Midbrain (tissue), 1 donor: ENCODE results near the gene CIDEC.

ENCODE experiments used
- DNase-seq: peaks from one replicate; lab custom pipeline; 2025; lab: John Stamatoyannopoulos, UW

CIDEC gene, protein sequence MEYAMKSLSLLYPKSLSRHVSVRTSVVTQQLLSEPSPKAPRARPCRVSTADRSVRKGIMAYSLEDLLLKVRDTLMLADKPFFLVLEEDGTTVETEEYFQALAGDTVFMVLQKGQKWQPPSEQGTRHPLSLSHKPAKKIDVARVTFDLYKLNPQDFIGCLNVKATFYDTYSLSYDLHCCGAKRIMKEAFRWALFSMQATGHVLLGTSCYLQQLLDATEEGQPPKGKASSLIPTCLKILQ

DNA sequence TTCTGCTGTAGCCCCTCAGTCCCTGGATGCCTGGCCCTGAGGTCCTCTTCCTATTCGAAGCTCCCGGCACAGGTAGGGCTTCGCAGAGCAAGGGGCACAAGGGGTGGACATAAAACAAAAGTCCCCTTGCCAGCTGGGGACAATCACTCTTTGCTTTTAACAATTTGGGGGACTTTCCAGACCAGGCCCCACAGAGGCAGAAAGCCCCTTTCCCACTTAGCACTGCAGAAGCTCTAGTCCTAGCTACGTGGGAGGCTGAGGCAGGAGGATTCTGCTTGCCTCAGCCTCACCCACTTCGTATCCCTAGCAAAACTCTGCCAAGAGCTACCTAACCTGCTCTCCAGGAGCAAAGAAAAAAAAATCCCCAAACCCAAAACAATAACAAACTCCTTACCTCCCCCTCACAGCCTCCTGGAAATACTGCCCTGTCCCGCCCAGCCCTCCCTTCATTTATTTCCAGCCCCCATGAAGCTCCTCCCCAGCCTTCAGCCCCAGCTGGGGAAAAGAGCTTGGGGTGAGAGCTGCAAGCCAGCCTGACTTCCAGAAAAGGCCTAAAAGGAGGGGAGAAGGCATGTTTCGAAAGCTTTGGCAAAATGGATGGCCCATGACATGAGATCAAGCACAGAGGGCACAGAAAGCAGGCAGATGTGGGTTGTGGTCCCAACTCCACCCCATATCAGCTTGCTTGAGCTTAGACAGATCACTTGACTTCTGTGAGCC, at the start of gene CIDEC:
TSS of gene CIDEC (minus strand) at position 424 of the 720 bp plus-strand sequence. CDS start 1,767 bp downstream, outside the sequence.
- DNase-seq, result no peak

DNA sequence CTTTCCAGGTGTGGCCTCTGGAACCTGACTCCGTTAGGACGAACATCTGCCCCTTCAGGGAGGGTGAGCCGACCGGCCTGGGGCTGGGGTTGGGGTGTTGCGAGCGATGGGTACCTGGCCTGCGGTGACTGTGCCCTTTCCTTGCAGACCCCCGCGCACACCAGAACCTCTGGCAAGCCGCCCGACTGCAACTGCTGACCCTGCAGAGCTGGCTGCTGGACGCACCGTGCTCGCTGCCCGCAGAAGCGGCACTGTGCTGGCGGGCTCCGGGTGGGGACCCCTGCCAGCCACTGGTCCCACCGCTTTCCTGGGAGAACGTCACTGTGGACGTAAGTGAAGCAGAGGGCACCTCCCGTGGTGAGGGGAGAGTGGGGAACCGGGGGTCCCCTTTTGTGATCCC, 48.1 kb upstream of the CIDEC start:
- DNase-seq, result no peak

DNA sequence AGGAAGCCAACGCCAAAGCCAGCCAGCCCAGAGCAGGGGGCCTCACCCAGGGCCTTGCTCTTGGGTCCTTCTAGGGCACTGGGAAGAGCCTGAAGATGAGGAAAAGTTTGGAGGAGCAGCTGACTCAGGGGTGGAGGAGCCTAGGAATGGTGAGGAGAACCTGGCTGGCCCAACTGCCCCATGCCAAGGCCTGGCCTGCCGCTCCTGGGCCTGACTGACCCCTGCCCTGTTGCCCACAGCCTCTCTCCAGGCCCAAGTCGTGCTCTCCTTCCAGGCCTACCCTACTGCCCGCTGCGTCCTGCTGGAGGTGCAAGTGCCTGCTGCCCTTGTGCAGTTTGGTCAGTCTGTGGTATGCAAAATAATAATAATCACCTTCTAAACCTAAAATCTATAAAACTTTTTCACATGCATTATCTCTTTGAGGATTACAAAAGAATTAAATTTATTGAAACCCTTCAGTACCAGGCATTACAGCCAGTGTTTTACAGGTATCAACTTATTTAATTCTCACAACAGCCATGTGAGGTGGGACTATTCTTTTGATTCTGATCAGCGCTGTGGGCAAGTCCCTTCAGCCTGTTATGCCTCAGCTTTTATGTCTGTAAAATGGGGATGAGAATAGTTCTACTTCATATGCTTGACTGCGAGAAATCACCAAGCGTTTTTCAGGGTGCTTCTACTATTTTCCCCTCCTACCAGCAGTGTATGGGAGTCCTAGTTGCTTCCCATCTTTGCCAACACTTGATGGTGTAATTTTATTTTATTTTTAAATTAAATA, 38.4 kb upstream of the CIDEC start:
- DNase-seq, result no peak

DNA sequence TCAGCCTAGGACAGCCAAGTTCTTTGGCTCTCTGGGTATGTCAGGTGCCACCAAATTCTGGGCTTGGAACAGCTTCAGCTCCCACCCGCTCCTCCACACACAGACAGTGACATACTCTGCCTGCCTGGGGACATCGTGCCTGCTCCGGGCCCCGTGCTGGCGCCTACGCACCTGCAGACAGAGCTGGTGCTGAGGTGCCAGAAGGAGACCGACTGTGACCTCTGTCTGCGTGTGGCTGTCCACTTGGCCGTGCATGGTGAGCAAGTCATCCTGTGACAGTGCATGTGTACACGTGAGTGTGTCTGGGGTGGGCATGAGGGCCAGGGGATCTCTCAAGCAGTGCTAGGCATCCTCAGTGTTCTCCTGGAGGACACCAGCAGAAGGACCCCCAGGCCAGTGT, 37.8 kb upstream of the CIDEC start:
- no peak for DNase-seq

DNA sequence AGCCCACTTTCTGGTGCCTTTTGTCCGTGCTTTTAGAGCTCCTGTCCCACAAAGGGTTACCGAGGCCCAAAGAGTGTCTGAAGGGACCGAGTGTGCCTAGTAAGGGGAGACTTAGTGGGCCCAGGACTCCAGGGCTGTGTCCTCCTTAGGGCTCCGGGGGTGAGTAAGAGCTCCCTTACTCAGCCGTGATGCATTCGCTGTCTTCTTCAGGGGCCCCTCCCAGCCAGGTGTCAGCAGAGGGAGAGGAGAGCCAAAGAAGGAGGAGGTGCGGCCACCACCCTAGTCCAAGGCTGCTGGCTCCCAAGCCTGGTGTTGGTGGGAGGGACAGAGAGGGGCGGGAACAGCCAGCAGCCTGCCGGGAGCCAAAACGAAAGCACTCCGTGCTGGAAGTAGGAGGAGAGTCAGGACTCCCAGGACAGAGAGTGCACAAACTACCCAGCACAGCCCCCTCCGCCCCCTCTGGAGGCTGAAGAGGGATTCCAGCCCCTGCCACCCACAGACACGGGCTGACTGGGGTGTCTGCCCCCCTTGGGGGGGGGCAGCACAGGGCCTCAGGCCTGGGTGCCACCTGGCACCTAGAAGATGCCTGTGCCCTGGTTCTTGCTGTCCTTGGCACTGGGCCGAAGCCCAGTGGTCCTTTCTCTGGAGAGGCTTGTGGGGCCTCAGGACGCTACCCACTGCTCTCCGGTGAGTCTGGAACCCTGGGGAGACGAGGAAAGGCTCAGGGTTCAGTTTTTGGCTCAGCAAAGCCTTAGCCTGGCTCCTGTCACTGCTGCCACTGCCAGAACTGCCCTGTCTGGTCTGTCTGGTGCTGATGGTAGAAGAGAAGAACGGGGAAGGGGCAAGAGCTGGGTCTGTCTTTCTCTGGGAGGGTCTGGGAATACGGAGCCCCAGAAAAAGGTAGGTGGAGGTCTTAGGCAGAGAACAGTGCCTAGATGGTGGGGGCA, 37.0 kb upstream of the CIDEC start, which contains the start of gene IL17RC:
TSS of gene IL17RC (plus strand) at position 365 of the 947 bp plus-strand sequence. CDS start at position 583, 218 bp downstream.
- DNase-seq, result peak; percentile 47

DNA sequence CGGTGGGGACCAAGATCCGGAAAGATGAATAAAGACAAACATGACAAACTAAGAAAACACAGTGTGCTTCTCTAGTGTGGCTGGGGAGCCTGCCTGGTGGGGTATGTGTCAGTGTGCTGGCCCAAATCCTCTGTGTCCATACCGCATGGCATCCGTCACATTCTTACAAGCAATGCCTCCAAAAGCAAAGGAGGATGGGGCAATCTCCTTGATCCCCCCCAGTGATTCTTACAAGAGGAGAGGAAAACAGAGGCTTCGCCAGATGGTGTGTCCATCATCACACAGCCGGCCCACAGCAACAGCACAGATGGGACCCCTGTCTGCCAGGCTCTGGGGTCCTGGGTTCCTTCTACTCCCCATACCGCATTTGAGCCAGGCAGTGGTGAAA, 36.3 kb upstream of the CIDEC start:
- no peak for DNase-seq

DNA sequence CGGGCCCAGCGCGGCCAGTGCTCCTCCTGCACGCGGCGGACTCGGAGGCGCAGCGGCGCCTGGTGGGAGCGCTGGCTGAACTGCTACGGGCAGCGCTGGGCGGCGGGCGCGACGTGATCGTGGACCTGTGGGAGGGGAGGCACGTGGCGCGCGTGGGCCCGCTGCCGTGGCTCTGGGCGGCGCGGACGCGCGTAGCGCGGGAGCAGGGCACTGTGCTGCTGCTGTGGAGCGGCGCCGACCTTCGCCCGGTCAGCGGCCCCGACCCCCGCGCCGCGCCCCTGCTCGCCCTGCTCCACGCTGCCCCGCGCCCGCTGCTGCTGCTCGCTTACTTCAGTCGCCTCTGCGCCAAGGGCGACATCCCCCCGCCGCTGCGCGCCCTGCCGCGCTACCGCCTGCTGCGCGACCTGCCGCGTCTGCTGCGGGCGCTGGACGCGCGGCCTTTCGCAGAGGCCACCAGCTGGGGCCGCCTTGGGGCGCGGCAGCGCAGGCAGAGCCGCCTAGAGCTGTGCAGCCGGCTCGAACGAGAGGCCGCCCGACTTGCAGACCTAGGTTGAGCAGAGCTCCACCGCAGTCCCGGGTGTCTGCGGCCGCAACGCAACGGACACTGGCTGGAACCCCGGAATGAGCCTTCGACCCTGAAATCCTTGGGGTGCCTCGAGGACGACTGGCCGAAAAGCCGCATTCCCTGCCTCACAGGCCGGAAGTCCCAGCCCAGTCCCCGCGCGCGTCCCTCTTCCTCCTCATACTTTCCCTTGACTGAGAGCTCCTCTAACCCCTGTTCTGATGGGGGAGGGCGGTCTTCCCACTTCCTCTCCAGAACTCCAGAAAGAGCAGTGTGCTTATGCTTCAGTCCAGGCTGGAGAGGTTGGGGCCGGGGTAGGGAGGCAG, 35.4 kb upstream of the CIDEC start:
- DNase-seq, result peak; percentile 61

DNA sequence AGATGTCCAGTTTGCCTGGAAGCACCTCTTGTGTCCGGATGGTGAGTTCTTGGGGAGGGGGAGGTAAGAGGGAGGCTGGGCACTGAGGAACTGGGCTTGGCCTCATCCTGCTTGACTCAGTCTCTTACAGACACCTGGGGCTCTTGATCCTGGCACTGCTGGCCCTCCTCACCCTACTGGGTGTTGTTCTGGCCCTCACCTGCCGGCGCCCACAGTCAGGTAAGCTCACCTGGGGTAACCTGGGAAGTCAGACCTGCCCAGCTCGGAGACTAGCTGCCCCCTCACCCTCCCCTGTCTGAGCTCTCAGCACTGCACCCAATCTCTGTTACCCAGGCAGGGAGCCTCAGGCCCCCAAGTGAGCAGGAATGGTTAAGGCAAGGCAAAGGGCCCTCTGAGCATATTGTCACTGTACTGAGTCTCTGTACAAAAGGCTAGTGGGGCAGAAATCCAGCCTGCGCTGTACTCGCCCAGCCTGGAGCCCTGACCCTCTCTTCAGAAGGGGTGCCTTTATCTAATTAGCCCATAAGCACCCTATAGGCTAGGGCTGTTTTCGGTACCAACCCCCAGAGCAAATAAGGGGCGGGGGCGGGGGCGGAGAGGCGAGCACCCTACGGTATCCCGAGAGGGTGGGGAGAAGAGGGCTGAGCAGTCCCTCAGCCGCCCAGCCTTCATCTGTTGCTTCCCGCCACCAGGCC, 34.7 kb upstream of the CIDEC start:
- DNase-seq, result no peak

DNA sequence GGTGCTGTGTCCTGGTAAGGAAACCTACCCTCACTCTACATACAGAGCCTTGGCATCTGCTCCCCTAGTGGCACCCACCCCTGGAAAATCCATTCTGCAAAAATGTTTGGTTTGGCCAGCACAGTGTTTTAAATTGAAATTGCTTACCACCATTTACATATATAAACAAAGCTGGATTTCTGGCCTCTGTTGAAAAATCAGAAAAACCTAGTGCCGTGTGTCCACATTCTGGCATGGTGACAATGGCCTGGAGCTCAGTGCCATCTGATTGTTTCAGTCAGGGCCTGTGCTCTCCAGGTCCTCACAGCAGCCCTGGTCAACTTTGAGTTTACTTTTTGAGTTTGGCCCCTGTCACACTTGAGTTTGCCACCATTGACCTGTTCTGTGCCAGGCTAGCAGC, 34.0 kb upstream of the CIDEC start:
- no peak for DNase-seq

DNA sequence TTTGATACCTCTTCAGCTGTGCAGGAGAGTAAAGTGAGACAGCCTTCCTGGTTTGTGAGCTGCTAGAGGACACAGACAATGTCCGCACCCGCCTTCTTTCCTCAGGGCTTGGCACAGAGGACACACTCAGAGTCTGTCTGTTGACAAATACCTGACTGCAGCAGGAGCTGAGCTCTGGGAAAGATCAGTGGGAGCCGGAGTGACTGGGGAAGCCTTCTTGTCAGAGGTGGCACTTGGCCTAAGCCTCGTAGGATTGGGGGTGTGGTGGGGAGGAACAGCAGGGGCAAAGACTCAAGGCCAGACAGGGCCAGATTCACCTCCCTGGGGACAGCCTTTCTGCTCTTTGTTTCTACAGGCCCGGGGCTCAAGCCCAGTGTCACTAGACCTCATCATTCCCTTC, 33.5 kb upstream of the CIDEC start:
- no peak for DNase-seq

DNA sequence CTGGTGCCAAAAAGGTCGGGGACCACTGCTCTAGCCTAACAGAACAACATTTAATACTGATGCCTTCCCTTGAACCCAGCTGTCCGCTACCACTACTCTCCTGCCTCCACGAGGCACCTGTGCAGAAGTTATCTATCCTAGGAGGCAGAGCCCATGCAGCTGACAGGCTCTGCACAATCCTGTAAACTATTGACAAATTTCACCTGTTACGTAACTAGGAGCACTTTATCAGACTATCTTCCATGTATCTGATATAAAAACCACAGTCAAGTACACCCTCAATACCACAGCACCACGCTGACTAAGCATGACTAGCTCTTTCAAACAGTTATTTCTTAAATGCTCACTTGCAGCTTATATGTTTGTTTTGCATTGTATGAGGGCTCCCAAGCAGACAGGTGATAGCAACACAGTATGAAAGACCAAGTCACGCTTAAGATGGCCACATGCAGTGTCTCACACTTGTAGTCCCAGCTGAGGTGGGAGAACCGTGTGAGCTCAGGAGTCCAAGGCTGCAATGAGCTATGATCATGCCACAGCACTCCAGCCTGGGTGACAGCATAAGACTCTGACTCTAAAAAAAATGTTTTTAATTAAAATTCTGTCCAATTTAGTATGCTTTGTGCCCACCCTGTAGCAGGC, 32.4 kb upstream of the CIDEC start:
- no peak for DNase-seq

DNA sequence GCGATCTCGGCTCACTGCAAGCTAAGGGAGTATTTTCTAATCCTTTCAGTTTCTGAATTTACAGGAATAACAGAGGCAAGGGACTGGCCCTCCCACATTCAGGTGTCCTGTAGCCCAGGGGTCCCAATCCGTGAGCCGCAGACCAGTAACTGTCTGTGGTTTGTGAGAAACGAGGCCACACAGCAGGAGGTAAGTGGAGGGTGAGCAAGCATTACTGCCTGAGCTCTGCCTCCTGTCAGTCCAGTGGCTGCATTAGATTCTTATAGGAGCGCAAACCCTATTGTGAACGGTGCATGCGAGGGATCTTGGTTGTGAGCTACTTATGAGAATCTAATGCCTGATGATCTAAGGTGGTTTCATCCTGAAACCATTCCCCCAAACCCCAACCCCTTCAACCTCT, 31.8 kb upstream of the CIDEC start:
- no peak for DNase-seq

DNA sequence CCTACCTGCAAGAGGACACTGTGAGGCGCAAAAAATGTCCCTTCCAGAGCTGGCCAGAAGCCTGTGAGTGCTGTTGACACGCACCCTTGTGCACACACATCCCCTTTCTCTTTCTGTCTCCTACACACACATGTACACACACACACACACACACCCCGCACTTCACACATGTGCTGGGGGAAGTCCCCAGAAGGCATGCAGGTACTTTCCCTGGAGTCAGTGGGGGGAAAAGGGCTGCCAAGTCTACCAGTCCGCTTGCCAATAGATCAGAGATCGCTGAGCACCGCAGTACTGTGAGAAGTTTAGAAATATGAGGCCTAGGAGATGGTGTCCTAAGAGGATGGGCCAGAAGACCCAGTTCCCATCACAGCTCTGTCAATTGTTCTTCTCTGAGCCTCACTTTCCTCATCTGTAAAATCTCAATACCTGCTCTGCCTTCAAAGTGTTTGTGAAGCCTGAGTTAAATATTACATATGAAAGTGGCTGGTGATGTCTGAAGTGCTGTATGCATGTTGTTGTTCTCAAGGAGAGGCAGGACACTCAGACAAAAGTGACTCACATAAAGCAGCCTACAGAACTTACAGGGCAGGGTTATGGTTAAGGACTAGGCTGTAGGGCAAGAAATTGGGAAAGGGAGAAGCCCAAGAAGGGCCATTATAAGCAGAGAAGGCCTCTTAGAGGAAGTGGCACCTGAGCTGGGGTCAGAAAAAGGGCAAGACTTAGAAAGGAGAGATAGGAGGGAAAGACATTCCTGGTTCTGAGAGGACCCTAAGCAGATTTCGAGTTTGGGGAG, 29.4 kb upstream of the CIDEC start:
- DNase-seq, result no peak

DNA sequence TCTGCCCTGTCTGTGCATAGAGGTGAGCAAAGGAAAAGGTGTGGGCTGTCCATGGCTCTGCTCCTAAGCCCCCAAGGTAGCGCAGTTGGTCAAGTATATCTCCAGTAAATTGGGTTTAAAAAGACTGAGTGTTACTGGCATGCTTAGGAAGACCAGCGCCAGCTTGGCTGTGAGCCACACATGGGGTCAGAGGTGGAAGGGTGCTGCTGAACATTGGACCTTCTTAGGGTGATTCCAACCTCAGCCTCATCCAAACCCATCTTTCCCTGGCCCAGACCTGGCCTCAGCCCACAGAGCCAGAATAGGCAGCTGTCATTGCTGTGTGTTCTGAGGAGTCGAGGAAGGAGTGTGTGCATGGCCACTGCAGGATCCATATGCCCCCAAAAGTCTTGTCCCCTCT, 28.2 kb upstream of the CIDEC start:
- no peak for DNase-seq

DNA sequence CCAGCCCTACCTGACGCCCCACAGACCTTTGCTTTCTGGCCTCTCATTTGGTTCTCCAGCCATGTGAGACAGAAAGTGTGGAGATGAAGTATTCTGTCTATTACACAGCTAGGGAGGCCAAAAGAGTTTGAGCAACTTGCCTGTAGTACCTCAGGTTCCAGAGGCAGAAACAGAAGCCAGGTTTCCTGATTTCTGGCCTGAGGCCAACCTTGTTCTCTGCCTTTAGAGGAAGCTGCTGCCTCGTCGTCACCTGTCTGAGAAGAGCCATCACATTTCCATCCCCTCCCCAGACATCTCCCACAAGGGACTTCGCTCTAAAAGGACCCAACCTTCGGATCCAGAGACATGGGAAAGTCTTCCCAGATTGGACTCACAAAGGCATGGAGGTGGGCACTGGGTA, 26.4 kb upstream of the CIDEC start:
- DNase-seq, result no peak

DNA sequence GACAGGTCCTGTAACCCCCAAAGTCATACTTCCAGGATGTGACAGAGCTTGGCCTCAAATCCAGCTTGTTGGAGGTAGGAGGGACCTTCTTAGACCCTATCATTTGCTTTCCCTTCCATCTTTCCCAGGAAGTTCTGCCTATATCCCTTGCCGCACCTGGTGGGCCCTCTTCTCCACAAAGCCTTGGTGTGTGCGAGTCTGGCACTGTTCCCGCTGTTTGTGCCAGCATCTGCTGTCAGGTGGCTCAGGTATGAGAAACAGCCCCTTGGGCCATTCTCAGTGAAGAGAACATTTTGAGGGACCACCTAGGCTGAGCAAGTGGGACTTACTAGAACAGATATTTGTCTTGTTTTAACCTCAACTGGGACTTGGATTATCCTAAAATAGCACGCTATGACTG, 23.9 kb upstream of the CIDEC start:
- DNase-seq, result no peak

DNA sequence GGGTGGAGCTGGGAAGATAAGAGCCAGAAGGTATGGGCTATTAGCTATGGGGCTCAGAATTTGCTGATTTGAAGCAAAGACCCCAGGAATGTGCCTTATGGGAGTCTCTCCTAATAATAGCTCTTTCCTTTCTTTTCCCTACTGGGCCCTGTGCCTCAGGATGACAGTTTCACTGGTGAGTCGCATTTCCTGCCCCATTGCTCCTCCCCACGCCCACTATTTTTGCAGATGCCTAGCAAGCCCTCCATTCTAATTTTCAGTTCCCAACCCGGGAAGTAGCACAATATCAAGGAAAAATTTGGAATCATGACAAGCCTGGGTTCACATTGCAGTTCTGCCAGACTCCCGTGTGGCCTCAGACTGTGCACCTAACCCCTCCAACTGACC, 23.2 kb upstream of the CIDEC start:
- no peak for DNase-seq

DNA sequence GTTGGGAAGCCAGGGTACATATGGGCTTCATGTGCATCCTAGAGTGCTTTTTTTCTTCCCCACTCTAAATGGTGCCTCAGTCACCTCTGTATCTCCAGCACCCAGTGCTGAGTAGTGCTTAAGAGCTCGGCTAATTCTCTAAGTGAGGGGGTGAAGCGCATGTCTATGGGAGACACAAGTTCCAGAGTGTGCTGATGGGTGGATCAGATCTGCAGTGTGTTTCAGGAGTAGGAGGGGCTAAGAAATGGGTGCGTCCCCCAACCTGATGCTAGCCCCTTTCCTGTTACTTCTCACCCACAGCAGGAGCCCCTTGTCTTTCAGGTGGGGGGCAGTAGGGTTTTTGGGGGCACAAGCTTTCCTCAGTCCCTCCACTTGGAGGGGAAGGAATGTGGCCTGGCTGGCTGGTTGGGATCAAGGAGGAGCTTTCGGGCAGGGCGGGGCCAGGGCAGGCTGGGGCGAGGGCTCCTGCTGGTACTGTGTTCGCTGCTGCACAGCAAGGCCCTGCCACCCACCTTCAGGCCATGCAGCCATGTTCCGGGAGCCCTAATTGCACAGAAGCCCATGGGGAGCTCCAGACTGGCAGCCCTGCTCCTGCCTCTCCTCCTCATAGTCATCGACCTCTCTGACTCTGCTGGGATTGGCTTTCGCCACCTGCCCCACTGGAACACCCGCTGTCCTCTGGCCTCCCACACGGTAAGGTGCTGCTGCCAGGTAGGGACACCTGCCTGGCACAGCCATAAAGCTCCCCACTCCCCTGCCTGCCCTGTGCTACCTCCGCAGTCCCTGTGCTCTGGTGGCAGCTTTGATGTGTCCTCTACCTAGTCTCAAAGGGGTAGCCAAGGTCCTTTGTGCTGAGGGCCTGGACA, 22.6 kb upstream of the CIDEC start, which contains the start of gene IL17RE:
TSS of gene IL17RE (plus strand) at position 477 of the 866 bp plus-strand sequence. CDS start at position 562, 85 bp downstream.
- DNase-seq, result no peak
